ENCODE data around the gene RASSF7.

RASSF7 gene

DNA sequence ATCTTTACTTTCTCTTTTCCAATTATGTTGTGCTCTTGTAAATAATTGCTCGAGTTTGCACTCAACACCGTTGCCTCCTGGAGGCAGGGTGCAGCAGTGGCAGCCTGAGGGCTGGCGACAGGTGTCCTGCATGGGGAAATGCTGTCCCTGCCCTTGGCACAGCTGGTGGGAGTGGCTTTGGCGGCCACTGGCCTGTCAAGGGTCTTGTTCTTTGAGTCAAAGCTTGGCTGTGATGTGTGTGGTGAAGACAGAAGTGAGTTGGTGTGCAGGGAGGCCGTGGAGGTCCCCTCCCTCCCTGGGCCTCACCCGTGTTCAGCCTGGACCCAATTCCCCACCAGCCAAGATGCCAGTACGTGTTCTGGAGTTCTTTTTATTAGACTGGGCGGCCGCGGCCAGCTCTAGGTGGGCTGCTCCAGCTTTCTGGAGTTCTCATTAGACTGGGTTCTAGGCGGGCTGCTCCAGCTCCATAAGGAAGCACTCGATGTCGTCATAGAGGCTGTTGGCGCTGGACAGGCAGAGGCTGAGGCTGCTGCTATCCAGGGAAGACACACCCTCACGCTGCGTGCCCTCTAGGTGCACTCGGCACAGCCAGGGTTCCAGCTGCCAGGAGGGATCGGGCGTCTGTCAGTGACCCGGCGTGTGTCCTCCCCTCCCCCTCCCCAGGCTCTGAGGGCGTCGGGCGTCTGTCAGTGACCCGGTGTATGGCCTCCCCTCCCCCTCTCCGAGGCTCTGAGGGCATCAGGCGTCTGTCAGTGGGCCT, 51.6 kb downstream of the RASSF7 start:
- peak; percentile 46 for DNase-seq

DNA sequence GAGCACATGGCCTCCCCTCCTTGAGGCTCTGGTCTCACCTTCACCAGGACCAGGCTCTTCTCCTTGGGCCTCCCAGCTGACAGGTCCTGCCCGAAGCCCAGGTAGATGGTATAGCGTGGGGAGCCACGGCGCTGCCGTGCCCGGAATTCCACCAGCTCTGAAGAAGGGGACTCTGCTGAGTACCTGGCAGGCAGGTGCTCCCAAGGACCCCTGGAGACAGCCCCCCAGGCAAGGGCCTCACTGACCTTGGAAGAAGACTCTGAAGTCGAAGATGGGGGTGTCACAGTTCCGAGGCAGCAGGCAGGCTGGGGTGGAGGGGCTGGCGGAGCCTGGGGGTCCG, 52.2 kb downstream of the RASSF7 start:
- no peak for DNase-seq

- DNase-seq: peak; percentile 47
Measured at GRCh38 chr11:613369-613968, 52.7 kb downstream of the RASSF7 start.

Data from NCI-H510A (cell line).